Measurements from ENCODE around the gene B4GALT2. TPM values are rescaled to one million over a fixed set of nuclear protein-coding genes. Genes with fewer than 3 reads are reported as not detected.
A peak's percentile ranks its signal among the peaks of the same experiment; 100 is the strongest.

The B4GALT2 gene
- total RNA-seq, 1 donor from 2014 or later, result 36.8 TPM

- peak; percentile 88 for DNase-seq (ENCODE audit: low read depth)
Observed at GRCh38 chr1:43946236-43947060, 32.6 kb upstream of the B4GALT2 start, which contains the start of gene IPO13. IPO13 (plus strand) TSS chr1:43946950; CDS start chr1:43947601, 651 bp downstream.

- DNase-seq (ENCODE audit: low read depth), result no peak
Observed at GRCh38 chr1:43947061-43947873, 31.7 kb upstream of the B4GALT2 start.

GRCh38 chr1:43947874-43948437, 31.1 kb upstream of the B4GALT2 start:
- DNase-seq (ENCODE audit: low read depth), result no peak

GRCh38 chr1:43949678-43950077, 29.3 kb upstream of the B4GALT2 start:
- no peak for DNase-seq (ENCODE audit: low read depth)

GRCh38 chr1:43951021-43951985, 27.7 kb upstream of the B4GALT2 start:
- DNase-seq (ENCODE audit: low read depth), result peak; percentile 89

- DNase-seq (ENCODE audit: low read depth), result no peak
Observed at GRCh38 chr1:43952731-43953346, 26.2 kb upstream of the B4GALT2 start.

- DNase-seq (ENCODE audit: low read depth), result no peak
Observed at GRCh38 chr1:43953361-43953760, 25.6 kb upstream of the B4GALT2 start.

GRCh38 chr1:43954036-43954435, 25.0 kb upstream of the B4GALT2 start:
- no peak for DNase-seq (ENCODE audit: low read depth)

- no peak for DNase-seq (ENCODE audit: low read depth)
Observed at GRCh38 chr1:43956234-43956633, 22.8 kb upstream of the B4GALT2 start.

- DNase-seq (ENCODE audit: low read depth), result no peak
Observed at GRCh38 chr1:43957407-43958040, 21.5 kb upstream of the B4GALT2 start.

GRCh38 chr1:43958351-43959255, 20.4 kb upstream of the B4GALT2 start:
- DNase-seq (ENCODE audit: low read depth), result no peak

- DNase-seq (ENCODE audit: low read depth), result no peak
Observed at GRCh38 chr1:43960798-43961197, 18.2 kb upstream of the B4GALT2 start.

- DNase-seq (ENCODE audit: low read depth), result no peak
Observed at GRCh38 chr1:43961692-43962091, 17.3 kb upstream of the B4GALT2 start.

GRCh38 chr1:43962324-43962723, 16.7 kb upstream of the B4GALT2 start:
- no peak for DNase-seq (ENCODE audit: low read depth)

GRCh38 chr1:43963006-43963405, 16.0 kb upstream of the B4GALT2 start:
- DNase-seq (ENCODE audit: low read depth), result no peak

GRCh38 chr1:43963890-43964289, 15.1 kb upstream of the B4GALT2 start:
- DNase-seq (ENCODE audit: low read depth), result no peak

- no peak for DNase-seq (ENCODE audit: low read depth)
Observed at GRCh38 chr1:43965316-43965715, 13.7 kb upstream of the B4GALT2 start.

- DNase-seq (ENCODE audit: low read depth), result no peak
Observed at GRCh38 chr1:43968348-43968948, 10.6 kb upstream of the B4GALT2 start.

GRCh38 chr1:43969416-43969745, 9.6 kb upstream of the B4GALT2 start:
- DNase-seq (ENCODE audit: low read depth), result no peak

Measured in renal cortical epithelial cell (primary cell).